Endothelial cell of umbilical vein (primary cell): ENCODE results near the gene C19orf33.

ENCODE experiments used
- EZH2 ChIP-seq: IDR thresholded peaks from 2 replicates; pipeline ENCODE4 v1.6.1; 2012; ENCODE audit warnings: borderline replicate concordance, low read depth, mild to moderate bottlenecking, moderate library complexity, low read length, inconsistent platforms; ENCODE audit not compliant: severe bottlenecking
- FOS ChIP-seq: IDR thresholded peaks from 2 replicates; pipeline ENCODE4 v1.6.1; 2011; ENCODE audit warnings: mild to moderate bottlenecking, low read length, moderate library complexity, borderline replicate concordance; ENCODE audit not compliant: insufficient read depth
- GATA2 ChIP-seq: IDR thresholded peaks from 2 replicates; pipeline ENCODE4 v1.7.0; 2011; ENCODE audit warnings: low read depth, mild to moderate bottlenecking, moderate library complexity, mixed read lengths, low read length; ENCODE audit not compliant: insufficient read length, insufficient read depth
- JUN ChIP-seq: IDR thresholded peaks from 2 replicates; pipeline ENCODE4 v1.6.1; 2011; ENCODE audit warnings: borderline replicate concordance, low read depth; ENCODE audit not compliant: insufficient read length, insufficient read depth
- MYC ChIP-seq: IDR thresholded peaks from one replicate; pipeline ENCODE4 v1.6.1; 2011; ENCODE audit warnings: mild to moderate bottlenecking, low read depth, low read length
- POLR2A ChIP-seq: IDR thresholded peaks from 2 replicates; pipeline ENCODE4 v1.6.1; 2012; ENCODE audit warnings: low read depth, mild to moderate bottlenecking, control low read depth, low read length
- POLR2AphosphoS5 ChIP-seq: IDR thresholded peaks from 2 replicates; pipeline ENCODE4 v1.6.1; 2012; ENCODE audit warnings: low read depth, mild to moderate bottlenecking, control low read depth, low read length, moderate library complexity; ENCODE audit not compliant: insufficient read depth
- TF ChIP-seq, protein P1 (sequence below), 2 donors: IDR thresholded peaks; 1 replicate in 1 of 2; 2 replicates in 1 of 2; pipeline ENCODE4 v1.5.1; 2011; ENCODE audit warnings: low read length in 2 of 2, mild to moderate bottlenecking in 2 of 2, moderate library complexity in 2 of 2, control low read depth in 1 of 2, inconsistent platforms in 1 of 2, low read depth in 1 of 2; ENCODE audit not compliant: insufficient read depth in 1 of 2; ENCODE audit errors: extremely low read depth in 1 of 2
- TF ChIP-seq, protein P2 (sequence below): IDR thresholded peaks from 2 replicates; pipeline ENCODE4 v1.6.1; 2011; ENCODE audit not compliant: insufficient read depth, insufficient read length

DNA sequence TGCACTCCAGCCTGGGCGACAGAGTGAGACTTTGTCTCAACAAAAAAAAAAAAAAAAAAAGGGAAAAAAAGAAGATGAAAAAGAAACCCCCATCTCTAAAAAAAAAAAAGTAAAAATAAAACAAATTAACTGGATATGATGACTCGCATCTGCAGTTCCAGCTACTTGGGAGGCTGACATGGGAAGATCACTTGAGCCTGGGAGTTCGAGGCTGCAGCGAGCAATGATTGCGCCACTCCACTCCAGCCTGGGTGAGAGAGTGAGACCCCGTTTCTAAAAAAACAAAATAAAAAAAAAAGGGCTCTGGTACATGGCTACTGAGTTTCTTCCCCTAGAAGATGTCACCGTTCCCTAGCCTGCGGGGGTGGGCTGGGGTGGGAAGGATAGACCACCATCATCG, 29.2 kb downstream of the C19orf33 start:
- TF ChIP-seq, protein P1, sequence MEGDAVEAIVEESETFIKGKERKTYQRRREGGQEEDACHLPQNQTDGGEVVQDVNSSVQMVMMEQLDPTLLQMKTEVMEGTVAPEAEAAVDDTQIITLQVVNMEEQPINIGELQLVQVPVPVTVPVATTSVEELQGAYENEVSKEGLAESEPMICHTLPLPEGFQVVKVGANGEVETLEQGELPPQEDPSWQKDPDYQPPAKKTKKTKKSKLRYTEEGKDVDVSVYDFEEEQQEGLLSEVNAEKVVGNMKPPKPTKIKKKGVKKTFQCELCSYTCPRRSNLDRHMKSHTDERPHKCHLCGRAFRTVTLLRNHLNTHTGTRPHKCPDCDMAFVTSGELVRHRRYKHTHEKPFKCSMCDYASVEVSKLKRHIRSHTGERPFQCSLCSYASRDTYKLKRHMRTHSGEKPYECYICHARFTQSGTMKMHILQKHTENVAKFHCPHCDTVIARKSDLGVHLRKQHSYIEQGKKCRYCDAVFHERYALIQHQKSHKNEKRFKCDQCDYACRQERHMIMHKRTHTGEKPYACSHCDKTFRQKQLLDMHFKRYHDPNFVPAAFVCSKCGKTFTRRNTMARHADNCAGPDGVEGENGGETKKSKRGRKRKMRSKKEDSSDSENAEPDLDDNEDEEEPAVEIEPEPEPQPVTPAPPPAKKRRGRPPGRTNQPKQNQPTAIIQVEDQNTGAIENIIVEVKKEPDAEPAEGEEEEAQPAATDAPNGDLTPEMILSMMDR (IDR thresholded peaks at IDR 0.05; ENCODE audit: extremely low read depth in 1 of 2, insufficient read depth in 1 of 2, low read depth in 1 of 2, low read length in 2 of 2) = no peak
- TF ChIP-seq POLR2AphosphoS5 = no peak
- no peak for TF ChIP-seq EZH2
- TF ChIP-seq POLR2A = no peak
- TF ChIP-seq, protein P2, sequence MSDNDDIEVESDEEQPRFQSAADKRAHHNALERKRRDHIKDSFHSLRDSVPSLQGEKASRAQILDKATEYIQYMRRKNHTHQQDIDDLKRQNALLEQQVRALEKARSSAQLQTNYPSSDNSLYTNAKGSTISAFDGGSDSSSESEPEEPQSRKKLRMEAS = no peak
- TF ChIP-seq MYC = no peak
- TF ChIP-seq FOS = no peak
- no peak for TF ChIP-seq JUN
- TF ChIP-seq GATA2 = no peak
